GM12872 (cell line): ENCODE measurements around the gene RAB3GAP1.

ENCODE experiments used
- TF ChIP-seq, protein P1 (sequence below): IDR thresholded peaks from 3 replicates; pipeline ENCODE4 v1.5.1; 2011; ENCODE audit warnings: low read depth, mild to moderate bottlenecking, low read length, moderate library complexity; ENCODE audit not compliant: insufficient read depth

RAB3GAP1 gene

DNA sequence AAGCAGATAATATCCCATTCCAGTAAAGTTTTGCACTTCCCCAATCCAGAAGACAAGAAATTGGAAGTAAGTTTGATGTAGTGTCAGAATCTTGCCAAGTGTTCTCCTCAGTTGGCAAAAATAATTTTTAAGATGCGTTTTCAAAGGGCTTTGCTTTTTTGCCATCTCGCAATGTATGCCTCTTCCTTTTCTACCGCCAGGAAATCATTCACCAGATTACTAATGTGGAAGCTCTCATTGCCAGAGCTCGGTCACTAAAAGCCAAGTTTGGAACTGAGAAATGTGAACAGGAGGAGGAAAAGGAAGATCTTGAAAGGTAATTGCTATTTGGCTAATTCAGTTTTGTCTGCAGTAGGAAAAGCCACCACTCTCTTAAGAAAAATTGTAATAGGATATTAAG lies 110.7 kb downstream of the RAB3GAP1 start:
- TF ChIP-seq, protein P1, sequence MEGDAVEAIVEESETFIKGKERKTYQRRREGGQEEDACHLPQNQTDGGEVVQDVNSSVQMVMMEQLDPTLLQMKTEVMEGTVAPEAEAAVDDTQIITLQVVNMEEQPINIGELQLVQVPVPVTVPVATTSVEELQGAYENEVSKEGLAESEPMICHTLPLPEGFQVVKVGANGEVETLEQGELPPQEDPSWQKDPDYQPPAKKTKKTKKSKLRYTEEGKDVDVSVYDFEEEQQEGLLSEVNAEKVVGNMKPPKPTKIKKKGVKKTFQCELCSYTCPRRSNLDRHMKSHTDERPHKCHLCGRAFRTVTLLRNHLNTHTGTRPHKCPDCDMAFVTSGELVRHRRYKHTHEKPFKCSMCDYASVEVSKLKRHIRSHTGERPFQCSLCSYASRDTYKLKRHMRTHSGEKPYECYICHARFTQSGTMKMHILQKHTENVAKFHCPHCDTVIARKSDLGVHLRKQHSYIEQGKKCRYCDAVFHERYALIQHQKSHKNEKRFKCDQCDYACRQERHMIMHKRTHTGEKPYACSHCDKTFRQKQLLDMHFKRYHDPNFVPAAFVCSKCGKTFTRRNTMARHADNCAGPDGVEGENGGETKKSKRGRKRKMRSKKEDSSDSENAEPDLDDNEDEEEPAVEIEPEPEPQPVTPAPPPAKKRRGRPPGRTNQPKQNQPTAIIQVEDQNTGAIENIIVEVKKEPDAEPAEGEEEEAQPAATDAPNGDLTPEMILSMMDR: no peak

GRCh38 chr2:135163306-135163705 lies 111.2 kb downstream of the RAB3GAP1 start:
- TF ChIP-seq, protein P1: no peak

- TF ChIP-seq, protein P1: no peak
Measured at GRCh38 chr2:135163901-135164300, 111.8 kb downstream of the RAB3GAP1 start.

DNA sequence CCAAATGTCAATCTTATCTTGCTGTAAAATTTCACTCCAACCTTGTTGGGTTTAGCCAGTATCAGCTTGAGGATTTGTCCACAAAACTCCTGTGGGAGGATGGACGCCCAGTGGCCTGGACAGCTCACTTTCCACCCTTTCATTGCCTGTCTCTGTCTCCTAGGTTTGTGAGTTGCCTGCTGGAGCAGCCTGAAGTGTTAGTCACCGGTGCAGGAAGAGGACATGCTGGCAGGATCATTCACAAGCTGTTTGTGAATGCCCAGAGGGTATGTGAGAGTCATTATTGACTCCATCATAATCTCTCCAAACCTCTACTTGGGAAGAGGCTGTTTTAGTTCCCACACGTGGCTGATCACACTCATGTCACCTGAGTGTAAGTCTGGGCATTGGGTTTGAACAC lies 112.3 kb downstream of the RAB3GAP1 start:
- TF ChIP-seq, protein P1: no peak

DNA sequence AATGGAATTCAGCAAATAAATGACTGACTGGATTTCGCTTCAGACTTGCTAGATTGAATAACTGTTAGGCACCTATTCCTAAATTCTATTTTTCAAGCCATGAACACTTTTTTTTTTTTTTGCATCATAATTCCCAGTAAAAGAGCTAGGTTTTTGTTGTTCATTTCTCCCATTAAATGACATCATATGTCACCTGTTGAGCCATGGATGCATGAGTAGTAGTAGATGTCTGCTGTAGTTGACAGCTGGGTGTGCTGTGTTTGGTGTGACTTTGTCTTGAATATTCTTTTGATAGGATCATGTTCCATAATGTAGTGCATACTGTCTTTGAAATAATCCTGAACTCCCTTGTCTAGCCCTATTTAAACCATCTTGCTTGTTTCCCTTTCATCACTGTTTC lies 115.2 kb downstream of the RAB3GAP1 start:
- TF ChIP-seq, protein P1: no peak

DNA sequence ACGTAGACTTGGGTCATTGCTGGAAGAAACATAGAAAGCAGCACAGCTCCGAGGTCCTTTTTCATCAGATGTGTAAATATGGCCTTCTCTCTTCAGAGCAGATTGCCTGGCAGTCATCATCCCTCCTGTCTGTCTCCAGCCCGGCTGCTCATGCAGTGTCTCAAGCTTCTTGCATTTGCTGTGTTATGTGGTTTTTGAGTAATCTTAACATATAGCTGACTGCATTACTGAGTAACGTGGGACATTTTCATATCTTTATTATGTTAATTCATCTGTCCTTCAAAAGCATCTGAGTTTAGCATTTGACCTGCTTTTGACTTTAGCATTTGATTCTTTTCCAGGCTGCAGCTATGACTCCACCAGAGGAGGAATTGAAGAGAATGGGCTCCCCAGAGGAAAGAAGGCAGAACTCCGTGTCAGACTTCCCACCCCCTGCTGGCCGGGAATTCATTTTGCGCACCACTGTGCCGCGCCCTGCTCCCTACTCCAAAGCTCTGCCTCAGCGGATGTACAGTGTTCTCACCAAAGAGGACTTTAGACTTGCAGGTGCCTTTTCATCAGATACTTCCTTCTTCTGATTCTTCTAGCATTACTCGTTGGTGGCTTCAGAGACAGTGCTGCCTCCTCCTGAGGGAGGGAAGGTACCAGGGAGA lies 116.2 kb downstream of the RAB3GAP1 start:
- TF ChIP-seq, protein P1: no peak

- TF ChIP-seq, protein P1: no peak
Measured at GRCh38 chr2:135169900-135170753, 118.0 kb downstream of the RAB3GAP1 start.
